K562 (cell line): ENCODE measurements around the gene FKBP8. TPM values are rescaled to one million over a fixed set of nuclear protein-coding genes. Genes with fewer than 3 reads are reported as not detected.

Source experiments
- FOXA3 ChIP-seq, 2 experiments: fragments of 450-650 bp in 1 of 2; sonication (generic) in 1 of 2; formaldehyde crosslinking; IDR thresholded peaks in 1 of 2; conservative IDR thresholded peaks in 1 of 2; 2 replicates each; pipeline versions ENCODE4 v1.4.0 to v1.8.0; 2020 to 2022; ENCODE audit warnings: mild to moderate bottlenecking in 2 of 2, missing genetic modification reagents in 1 of 2
- ID3 ChIP-seq, 2 experiments: fragments of 250-450 bp in 1 of 2; fragments of 450-650 bp in 1 of 2; sonication (Bioruptor Pico) in 1 of 2; IDR thresholded peaks; 2 replicates each; pipeline versions ENCODE4 v1.6.1 to v1.8.0; 2016 to 2021; ENCODE audit warnings: mild to moderate bottlenecking in 2 of 2, moderate library complexity in 2 of 2, missing compliant biosample characterization in 1 of 2, missing genetic modification characterization in 1 of 2
- MEIS2 ChIP-seq: fragments of 450-650 bp; IDR thresholded peaks from 2 replicates; pipeline ENCODE4 v1.6.1; 2014; ENCODE audit warnings: mild to moderate bottlenecking; ENCODE audit not compliant: partially characterized antibody
- NRF1 ChIP-seq, 2 experiments: fragments of 450-650 bp; IDR thresholded peaks in 1 of 2; conservative IDR thresholded peaks in 1 of 2; 2 replicates each; pipeline ENCODE4 v1.6.1; 2014; ENCODE audit warnings: mild to moderate bottlenecking in 2 of 2
- PHTF2 ChIP-seq: fragments of 250-450 bp; sonication (Bioruptor Pico); IDR thresholded peaks from 2 replicates; pipeline ENCODE4 v1.5.0; 2021; ENCODE audit warnings: mild to moderate bottlenecking
- SNRNP70 ChIP-seq: fragments of 200-400 bp; formaldehyde crosslinking; optimal IDR thresholded peaks from 2 replicates; pipeline ENCODE3; 2017; ENCODE audit warnings: low read depth, low read length
- SP2 ChIP-seq: IDR thresholded peaks from 2 replicates; pipeline ENCODE4 v1.6.1; 2011; ENCODE audit warnings: mild to moderate bottlenecking, low read depth, low read length, moderate library complexity; ENCODE audit not compliant: poor library complexity, severe bottlenecking; ENCODE audit errors: extremely low read depth
- ZBTB26 ChIP-seq: fragments of 450-650 bp; formaldehyde crosslinking; IDR thresholded peaks from 2 replicates; pipeline ENCODE4 v1.4.0; 2022; ENCODE audit warnings: missing genetic modification characterization
- ZBTB33 ChIP-seq: sonication (generic); formaldehyde crosslinking; IDR thresholded peaks from 2 replicates; pipeline ENCODE4 v1.8.1; 2023; ENCODE audit warnings: mild to moderate bottlenecking, missing genetic modification reagents
- ZNF134 ChIP-seq: fragments of 250-450 bp; sonication (Bioruptor Pico); conservative IDR thresholded peaks from 2 replicates; pipeline ENCODE4 v1.4.0; 2020
- ZNF175 ChIP-seq: fragments of 200-800 bp; sonication (Bioruptor generic); IDR thresholded peaks from 2 replicates; pipeline ENCODE4 v1.6.1; 2016; ENCODE audit warnings: low read depth, mild to moderate bottlenecking, missing genetic modification characterization, missing compliant biosample characterization
- ZNF197 ChIP-seq: fragments of 200-800 bp; sonication (Bioruptor generic); IDR thresholded peaks from 2 replicates; pipeline ENCODE4 v1.6.1; 2016; ENCODE audit warnings: low read depth, missing genetic modification characterization, missing compliant biosample characterization
- ZNF696 ChIP-seq: fragments of 250-450 bp; sonication (Bioruptor Pico); conservative IDR thresholded peaks from 2 replicates; pipeline ENCODE4 v1.4.0; 2020; ENCODE audit warnings: mild to moderate bottlenecking, moderate library complexity
- polyA plus RNA-seq, 8 experiments: library from polyadenylated mRNA; depleted of rRNA in 4 of 8; stranded (reverse) in 5 of 8; unstranded in 3 of 8; fragments of >200 nt; fragmentation: Nextera tagmentation in 2 of 8; fragmentation: Illumina TruSeq in 1 of 8; extraction: Ambion mirVana in 2 of 8; extraction: Trizol in 1 of 8; gene quantifications; 2 replicates each; pipeline versions ENCODE4 v1.2.1 to v1.2.3, GENCODE V29; 2011 to 2014; ENCODE audit warnings: inconsistent platforms in 1 of 8, missing spikeins in 1 of 8
- total RNA-seq, 7 experiments: library from RNA; depleted of rRNA in 6 of 7; stranded (reverse); fragments of >200 nt in 6 of 7; fragmentation: Illumina TruSeq in 2 of 7; extraction: Trizol in 2 of 7; gene quantifications; 2 replicates each; pipeline versions ENCODE4 v1.2.1 to v1.2.3, GENCODE V29; 2011 to 2021; ENCODE audit warnings: low replicate concordance in 1 of 7
- TF ChIP-seq, protein P1 (sequence below): fragments of 250-450 bp; sonication (Bioruptor Pico); IDR thresholded peaks from 2 replicates; pipeline ENCODE4 v1.5.1; 2021; ENCODE audit warnings: mild to moderate bottlenecking
- TF ChIP-seq, protein P2 (sequence below): conservative IDR thresholded peaks from 2 replicates; pipeline ENCODE4 v1.6.1; 2011; ENCODE audit warnings: low read depth, mild to moderate bottlenecking, low read length; ENCODE audit not compliant: control insufficient read depth

Gene FKBP8
- total and polyA plus RNA-seq, 9 of the 15 experiments (the other 6 are each of a cell fraction or from before 2014, with no cell fraction given): 0.46 to 236 (median 104) TPM

DNA sequence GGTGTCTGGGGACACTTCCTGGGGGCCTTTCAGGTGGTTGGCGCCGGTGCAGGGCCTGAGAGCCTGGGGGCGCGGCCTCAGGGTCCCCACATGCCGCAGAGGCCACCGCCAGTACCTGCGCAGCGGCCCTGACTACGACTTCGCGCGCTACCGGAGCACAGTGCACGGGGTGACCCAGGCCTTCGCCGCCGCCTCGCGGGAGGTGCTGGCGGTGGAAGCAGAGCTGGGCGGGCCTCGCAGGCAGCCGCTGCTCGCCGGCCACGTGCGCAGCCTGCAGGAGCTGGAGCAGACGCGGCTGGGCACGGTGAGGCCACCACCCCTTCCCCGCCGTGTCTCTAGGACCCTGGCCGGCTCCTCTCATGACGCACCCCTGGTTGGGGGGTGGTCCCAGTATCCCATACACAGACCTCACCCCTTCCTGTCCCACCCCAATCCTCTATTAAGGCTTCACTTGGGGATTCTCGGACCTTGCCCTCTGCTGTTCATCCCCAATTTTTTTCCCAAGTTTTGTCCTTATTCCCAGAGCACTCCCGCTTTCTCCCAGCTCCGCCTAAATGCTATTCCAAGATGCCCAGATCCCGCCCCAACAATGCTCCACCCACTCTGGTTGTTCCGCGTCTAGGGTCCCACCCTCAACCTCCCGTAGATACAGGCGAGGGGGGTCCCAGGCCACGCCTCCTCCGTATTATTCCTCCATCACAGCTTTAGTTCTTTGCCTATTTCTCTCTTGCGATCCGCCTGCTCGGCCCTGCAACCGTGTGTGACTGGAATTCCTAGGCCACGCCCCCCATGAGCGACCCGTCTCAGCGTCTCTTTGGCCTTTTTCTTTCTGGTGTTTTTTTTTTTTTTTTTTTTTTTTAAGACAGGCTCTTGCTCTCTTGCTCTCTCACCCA, 46.3 kb upstream of the FKBP8 start (continued):
- TF ChIP-seq MEIS2: no peak
- TF ChIP-seq ZNF696 (CRISPR knock-in tag): no peak
- TF ChIP-seq NRF1 (conservative IDR thresholded peaks at IDR 0.05 in 1 of 2, IDR thresholded peaks at IDR 0.05 in 1 of 2): peak; percentile 82 to 85
- TF ChIP-seq ZBTB33 (CRISPR knock-in tag): no peak; the same call in 1 of the 2 replicates
- no peak for TF ChIP-seq ZNF197 (CRISPR knock-in tag)
- TF ChIP-seq ID3 (CRISPR knock-in tag; IDR thresholded peaks at IDR 0.05): no peak
- peak; percentile 75; the same call in 1 of the 2 replicates for TF ChIP-seq ID3 (tag; IDR thresholded peaks at IDR 0.05)
- TF ChIP-seq SNRNP70: no peak
- TF ChIP-seq, protein P1, sequence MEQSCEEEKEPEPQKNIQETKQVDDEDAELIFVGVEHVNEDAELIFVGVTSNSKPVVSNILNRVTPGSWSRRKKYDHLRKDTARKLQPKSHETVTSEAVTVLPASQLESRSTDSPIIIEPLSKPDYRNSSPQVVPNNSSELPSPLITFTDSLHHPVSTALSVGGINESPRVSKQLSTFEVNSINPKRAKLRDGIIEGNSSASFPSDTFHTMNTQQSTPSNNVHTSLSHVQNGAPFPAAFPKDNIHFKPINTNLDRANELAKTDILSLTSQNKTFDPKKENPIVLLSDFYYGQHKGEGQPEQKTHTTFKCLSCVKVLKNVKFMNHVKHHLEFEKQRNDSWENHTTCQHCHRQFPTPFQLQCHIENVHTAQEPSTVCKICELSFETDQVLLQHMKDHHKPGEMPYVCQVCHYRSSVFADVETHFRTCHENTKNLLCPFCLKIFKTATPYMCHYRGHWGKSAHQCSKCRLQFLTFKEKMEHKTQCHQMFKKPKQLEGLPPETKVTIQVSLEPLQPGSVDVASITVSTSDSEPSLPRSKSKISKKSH (CRISPR knock-in tag): no peak
- TF ChIP-seq ZNF134 (CRISPR knock-in tag): no peak
- 0 out of 4 replicates have a peak, but pooled peaks of 1 of the 2 experiments have one; percentile 54 for TF ChIP-seq FOXA3 (CRISPR knock-in tag; conservative IDR thresholded peaks at IDR 0.05 in 1 of 2, IDR thresholded peaks at IDR 0.05 in 1 of 2)
- no peak for TF ChIP-seq PHTF2 (CRISPR knock-in tag)
- no peak for TF ChIP-seq ZBTB26 (CRISPR knock-in tag)
- TF ChIP-seq, protein P2, sequence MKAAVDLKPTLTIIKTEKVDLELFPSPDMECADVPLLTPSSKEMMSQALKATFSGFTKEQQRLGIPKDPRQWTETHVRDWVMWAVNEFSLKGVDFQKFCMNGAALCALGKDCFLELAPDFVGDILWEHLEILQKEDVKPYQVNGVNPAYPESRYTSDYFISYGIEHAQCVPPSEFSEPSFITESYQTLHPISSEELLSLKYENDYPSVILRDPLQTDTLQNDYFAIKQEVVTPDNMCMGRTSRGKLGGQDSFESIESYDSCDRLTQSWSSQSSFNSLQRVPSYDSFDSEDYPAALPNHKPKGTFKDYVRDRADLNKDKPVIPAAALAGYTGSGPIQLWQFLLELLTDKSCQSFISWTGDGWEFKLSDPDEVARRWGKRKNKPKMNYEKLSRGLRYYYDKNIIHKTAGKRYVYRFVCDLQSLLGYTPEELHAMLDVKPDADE: peak; percentile 82
- TF ChIP-seq ZNF175: no peak
- TF ChIP-seq SP2: no peak
